ENCODE measurements around the gene UBE2G1.

Gene UBE2G1

GRCh38 chr17:4326608-4327007, 39.9 kb downstream of the UBE2G1 start:
- Histone ChIP-seq H3K36me3 (ENCODE audit: control insufficient read depth, insufficient read depth, low read length) (no peaks in the 10 kb centered on the region), H3K4me3 (ENCODE audit: low read length) (no peak overlapping the region), H3K4me1 (ENCODE audit: control insufficient read depth, insufficient read depth, low read length) (no peaks in the 10 kb centered on the region), H3K9me3 (ENCODE audit: control insufficient read depth, low read length) (no peaks in the 10 kb centered on the region), H3K27me3 (ENCODE audit: control insufficient read depth, insufficient read depth, low read length) (no peaks in the 10 kb centered on the region), H3K9ac (ENCODE audit: low read length) (no peak overlapping the region)

GRCh38 chr17:4326112-4326511, 40.4 kb downstream of the UBE2G1 start:
- H3K4me3 ChIP-seq (ENCODE audit: low read length), result no peak overlapping the region
- H3K36me3 ChIP-seq (ENCODE audit: control insufficient read depth, insufficient read depth, low read length), result no peaks in the 10 kb centered on the region
- H3K9me3 ChIP-seq (ENCODE audit: control insufficient read depth, low read length), result no peaks in the 10 kb centered on the region
- no peaks in the 10 kb centered on the region for H3K4me1 ChIP-seq (ENCODE audit: control insufficient read depth, insufficient read depth, low read length)
- no peak overlapping the region for H3K9ac ChIP-seq (ENCODE audit: low read length)
- H3K27me3 ChIP-seq (ENCODE audit: control insufficient read depth, insufficient read depth, low read length), result no peaks in the 10 kb centered on the region

- Histone ChIP-seq H3K27me3 (ENCODE audit: control insufficient read depth, insufficient read depth, low read length) (no peaks in the 10 kb centered on the region), H3K36me3 (ENCODE audit: control insufficient read depth, insufficient read depth, low read length) (no peaks in the 10 kb centered on the region), H3K4me3 (ENCODE audit: low read length) (no peak overlapping the region), H3K9ac (ENCODE audit: low read length) (no peak overlapping the region), H3K4me1 (ENCODE audit: control insufficient read depth, insufficient read depth, low read length) (no peaks in the 10 kb centered on the region), H3K9me3 (ENCODE audit: control insufficient read depth, low read length) (no peaks in the 10 kb centered on the region)
Measured at GRCh38 chr17:4324463-4324862, 42.0 kb downstream of the UBE2G1 start.

- no peak overlapping the region for H3K9ac ChIP-seq (ENCODE audit: low read length)
- H3K9me3 ChIP-seq (ENCODE audit: control insufficient read depth, low read length), result no peaks in the 10 kb centered on the region
- H3K4me3 ChIP-seq (ENCODE audit: low read length), result no peak overlapping the region
- no peaks in the 10 kb centered on the region for H3K4me1 ChIP-seq (ENCODE audit: control insufficient read depth, insufficient read depth, low read length)
- no peaks in the 10 kb centered on the region for H3K27me3 ChIP-seq (ENCODE audit: control insufficient read depth, insufficient read depth, low read length)
- H3K36me3 ChIP-seq (ENCODE audit: control insufficient read depth, insufficient read depth, low read length), result no peaks in the 10 kb centered on the region
Measured at GRCh38 chr17:4319221-4319620, 47.3 kb downstream of the UBE2G1 start.

GRCh38 chr17:4318596-4318995, 47.9 kb downstream of the UBE2G1 start:
- Histone ChIP-seq H3K9ac (ENCODE audit: low read length) (no peak overlapping the region), H3K27me3 (ENCODE audit: control insufficient read depth, insufficient read depth, low read length) (no peaks in the 10 kb centered on the region), H3K9me3 (ENCODE audit: control insufficient read depth, low read length) (no peaks in the 10 kb centered on the region), H3K36me3 (ENCODE audit: control insufficient read depth, insufficient read depth, low read length) (no peaks in the 10 kb centered on the region), H3K4me3 (ENCODE audit: low read length) (no peak overlapping the region), H3K4me1 (ENCODE audit: control insufficient read depth, insufficient read depth, low read length) (no peaks in the 10 kb centered on the region)

- no peaks in the 10 kb centered on the region for H3K4me1 ChIP-seq (ENCODE audit: control insufficient read depth, insufficient read depth, low read length)
Measured at GRCh38 chr17:4318186-4318585, 48.3 kb downstream of the UBE2G1 start.

GRCh38 chr17:4317610-4318009, 48.9 kb downstream of the UBE2G1 start:
- Histone ChIP-seq H3K9ac (ENCODE audit: low read length) (no peak overlapping the region), H3K9me3 (ENCODE audit: control insufficient read depth, low read length) (no peaks in the 10 kb centered on the region), H3K4me3 (ENCODE audit: low read length) (no peak overlapping the region), H3K27me3 (ENCODE audit: control insufficient read depth, insufficient read depth, low read length) (no peaks in the 10 kb centered on the region), H3K36me3 (ENCODE audit: control insufficient read depth, insufficient read depth, low read length) (no peaks in the 10 kb centered on the region), H3K4me1 (ENCODE audit: control insufficient read depth, insufficient read depth, low read length) (no peaks in the 10 kb centered on the region)

More at GRCh38 chr17:4318186-4318585, 48.3 kb downstream of the UBE2G1 start:
- H3K9me3 ChIP-seq (ENCODE audit: control insufficient read depth, low read length), result no peaks in the 10 kb centered on the region
- no peak overlapping the region for H3K9ac ChIP-seq (ENCODE audit: low read length)
- no peaks in the 10 kb centered on the region for H3K36me3 ChIP-seq (ENCODE audit: control insufficient read depth, insufficient read depth, low read length)
- H3K27me3 ChIP-seq (ENCODE audit: control insufficient read depth, insufficient read depth, low read length), result no peaks in the 10 kb centered on the region
- no peak overlapping the region for H3K4me3 ChIP-seq (ENCODE audit: low read length)

- no peak overlapping the region for H3K9ac ChIP-seq (ENCODE audit: low read length)
- H3K9me3 ChIP-seq (ENCODE audit: control insufficient read depth, low read length), result no peaks in the 10 kb centered on the region
- no peaks in the 10 kb centered on the region for H3K36me3 ChIP-seq (ENCODE audit: control insufficient read depth, insufficient read depth, low read length)
- no peak overlapping the region for H3K4me3 ChIP-seq (ENCODE audit: low read length)
- no peaks in the 10 kb centered on the region for H3K27me3 ChIP-seq (ENCODE audit: control insufficient read depth, insufficient read depth, low read length)
- peaks cover under 1% of the 10 kb centered on the region for H3K4me1 ChIP-seq (ENCODE audit: control insufficient read depth, insufficient read depth, low read length)
Measured at GRCh38 chr17:4316648-4317047, 49.8 kb downstream of the UBE2G1 start.

- no peak overlapping the region for H3K9ac ChIP-seq (ENCODE audit: low read length)
- H3K4me1 ChIP-seq (ENCODE audit: control insufficient read depth, insufficient read depth, low read length), result peaks cover 20% of the 10 kb centered on the region
- H3K27me3 ChIP-seq (ENCODE audit: control insufficient read depth, insufficient read depth, low read length), result no peaks in the 10 kb centered on the region
Measured at GRCh38 chr17:4314618-4315017, 51.9 kb downstream of the UBE2G1 start.

GRCh38 chr17:4314179-4314578, 52.3 kb downstream of the UBE2G1 start:
- no peak overlapping the region for H3K4me3 ChIP-seq (ENCODE audit: low read length)
- no peaks in the 10 kb centered on the region for H3K9me3 ChIP-seq (ENCODE audit: control insufficient read depth, low read length)
- no peaks in the 10 kb centered on the region for H3K36me3 ChIP-seq (ENCODE audit: control insufficient read depth, insufficient read depth, low read length)
- H3K9ac ChIP-seq (ENCODE audit: low read length), result no peak overlapping the region
- H3K4me1 ChIP-seq (ENCODE audit: control insufficient read depth, insufficient read depth, low read length), result peaks cover 20% of the 10 kb centered on the region
- no peaks in the 10 kb centered on the region for H3K27me3 ChIP-seq (ENCODE audit: control insufficient read depth, insufficient read depth, low read length)

More at GRCh38 chr17:4314618-4315017, 51.9 kb downstream of the UBE2G1 start:
- Histone ChIP-seq H3K36me3 (ENCODE audit: control insufficient read depth, insufficient read depth, low read length) (no peaks in the 10 kb centered on the region), H3K4me3 (ENCODE audit: low read length) (no peak overlapping the region), H3K9me3 (ENCODE audit: control insufficient read depth, low read length) (no peaks in the 10 kb centered on the region)

GRCh38 chr17:4313221-4314114, 53.0 kb downstream of the UBE2G1 start:
- Histone ChIP-seq H3K4me3 (ENCODE audit: low read length) (no peak overlapping the region), H3K9ac (ENCODE audit: low read length) (no peak overlapping the region), H3K9me3 (ENCODE audit: control insufficient read depth, low read length) (no peaks in the 10 kb centered on the region), H3K36me3 (ENCODE audit: control insufficient read depth, insufficient read depth, low read length) (no peaks in the 10 kb centered on the region), H3K4me1 (ENCODE audit: control insufficient read depth, insufficient read depth, low read length) (peaks cover 25% of the 10 kb centered on the region), H3K27me3 (ENCODE audit: control insufficient read depth, insufficient read depth, low read length) (no peaks in the 10 kb centered on the region)

- Histone ChIP-seq H3K4me1 (ENCODE audit: control insufficient read depth, insufficient read depth, low read length) (peaks cover 26% of the 10 kb centered on the region), H3K9me3 (ENCODE audit: control insufficient read depth, low read length) (no peaks in the 10 kb centered on the region), H3K27me3 (ENCODE audit: control insufficient read depth, insufficient read depth, low read length) (no peaks in the 10 kb centered on the region), H3K9ac (ENCODE audit: low read length) (no peak overlapping the region), H3K4me3 (ENCODE audit: low read length) (no peak overlapping the region), H3K36me3 (ENCODE audit: control insufficient read depth, insufficient read depth, low read length) (no peaks in the 10 kb centered on the region)
Measured at GRCh38 chr17:4310354-4311060, 56.0 kb downstream of the UBE2G1 start.
